Effector CD8-positive, alpha-beta T cell (primary cell): ENCODE data around the gene BMPR2.
"Not testable (repeated sequence)": the region's sequence is repeated elsewhere in the genome, so short reads cannot be mapped to it uniquely, and the experiment has no call there.

Experiments
- DNase-seq: peaks from one replicate; lab custom pipeline; 2025; lab: John Stamatoyannopoulos, UW
- total RNA-seq, 4 experiments: gene quantifications; one replicate each; lab custom pipeline; 2026; lab: John Stamatoyannopoulos, UW

BMPR2 gene
- total RNA-seq: 48.9 to 95.7 (median 72.0) reads per million in 4 experiments

DNA sequence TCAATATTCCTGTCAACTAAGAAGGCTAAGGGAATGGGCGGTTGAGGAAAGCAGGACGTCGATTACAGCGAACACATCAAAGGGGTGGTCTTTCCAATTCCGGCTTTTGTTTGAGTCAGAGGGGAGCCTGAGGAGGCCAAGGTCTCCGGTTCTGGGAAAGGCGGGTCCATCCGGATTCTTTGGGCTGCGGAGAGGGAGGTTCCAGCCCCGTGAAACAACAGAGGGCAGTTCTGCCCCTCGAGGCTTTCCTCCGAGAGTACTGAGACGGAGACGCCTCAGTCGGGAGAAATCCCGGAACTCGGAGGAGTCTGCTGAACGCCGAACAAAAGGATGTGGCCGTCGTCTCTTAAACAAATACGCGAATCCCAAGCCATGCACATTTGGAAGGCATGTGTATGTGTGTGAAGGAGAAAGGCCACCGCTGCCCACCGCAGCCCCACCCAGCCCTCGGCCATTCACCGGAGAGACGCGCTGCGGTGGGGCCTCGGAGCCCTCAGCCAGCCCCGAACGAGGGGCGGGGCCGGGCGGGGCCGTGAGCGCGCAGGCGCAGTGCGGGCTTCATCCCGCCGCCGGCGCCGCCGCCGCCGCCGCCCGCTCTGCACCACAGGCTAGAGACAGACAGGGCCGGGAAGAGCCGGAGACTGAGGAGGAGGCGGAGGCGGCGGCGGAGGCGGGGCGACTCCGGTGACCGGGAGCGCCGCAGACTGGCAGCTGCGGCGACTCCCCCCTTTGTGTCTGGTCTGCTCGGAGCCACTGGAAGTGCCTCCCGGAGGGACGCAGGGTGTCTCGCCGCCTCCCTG is at the start of gene BMPR2:
Gene BMPR2 (plus strand): TSS at position 719 of the 800 bp plus-strand sequence. CDS start 1,148 bp downstream, outside the sequence.
- peak; percentile 75 for DNase-seq

DNA sequence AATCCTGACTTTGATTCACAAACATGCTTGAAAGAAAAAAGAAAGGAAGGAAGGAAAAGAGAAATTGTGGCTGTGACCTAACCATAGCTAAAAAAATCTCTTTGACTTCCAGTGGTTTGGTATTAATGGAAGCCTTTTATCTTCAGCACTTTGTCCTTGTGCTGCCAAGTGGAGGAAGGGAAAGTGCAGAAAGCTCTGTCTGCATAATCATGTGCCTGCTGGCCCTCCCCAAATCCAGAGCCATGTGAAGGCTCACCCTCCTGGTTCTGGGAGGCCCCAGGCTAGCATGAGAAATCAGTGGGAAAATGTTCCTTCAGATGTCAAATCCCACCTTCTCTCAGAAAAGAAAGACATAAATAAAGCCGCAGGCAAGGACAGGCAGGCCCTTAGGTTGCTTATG is 48.3 kb upstream of the BMPR2 start:
- no peak for DNase-seq

DNA sequence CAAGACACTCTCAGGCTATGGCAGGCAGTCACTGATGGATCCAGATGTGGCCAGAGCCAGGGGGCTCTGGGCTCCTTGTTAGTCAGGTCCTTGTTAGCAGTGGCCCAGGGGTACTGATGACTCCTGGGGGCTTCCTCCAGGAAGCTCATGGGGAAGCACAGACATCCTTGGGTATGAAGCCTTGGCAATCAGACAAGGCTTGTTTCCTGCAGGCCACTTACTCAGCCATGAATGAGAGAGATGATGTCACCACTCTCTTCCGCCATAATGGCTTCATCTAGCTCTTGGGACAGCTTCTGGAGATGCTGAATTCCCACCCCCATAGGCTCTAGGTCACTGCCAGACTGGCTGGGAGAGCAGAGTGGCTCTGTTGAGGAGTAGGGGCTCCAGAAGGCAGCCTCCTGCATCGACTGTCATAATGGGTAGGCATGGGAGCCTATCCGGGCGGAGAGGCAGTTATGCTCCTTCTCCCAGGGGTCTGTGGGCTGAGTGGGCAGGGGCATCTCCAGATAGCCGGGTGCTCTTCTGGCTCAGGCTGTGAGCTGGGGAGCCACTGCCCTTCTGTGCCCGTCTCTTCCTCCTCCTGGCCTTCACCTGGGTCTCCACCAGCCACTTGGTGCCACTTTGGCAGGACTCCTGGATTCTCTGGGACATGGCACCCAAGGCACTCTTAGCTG is 40.2 kb upstream of the BMPR2 start:
- DNase-seq: no peak

DNA sequence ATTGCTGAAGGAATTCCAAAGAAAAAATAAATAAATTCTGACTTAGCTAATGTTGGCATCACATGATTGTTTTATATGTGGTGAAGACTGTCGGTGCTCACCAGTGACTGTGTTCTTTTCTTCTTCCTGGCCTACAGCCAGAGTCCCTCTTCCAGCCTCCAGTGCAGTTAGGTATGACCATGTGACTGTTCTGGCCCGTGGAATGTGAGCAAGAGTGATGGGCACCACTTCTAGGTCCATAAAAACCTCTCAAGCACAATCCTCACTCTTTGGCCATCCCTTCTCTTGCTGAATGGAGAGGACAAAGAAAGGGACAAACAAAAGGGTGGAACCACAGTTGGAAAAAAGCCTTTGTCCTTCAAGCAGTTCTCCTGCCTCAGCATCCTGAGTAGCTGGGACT is 39.0 kb upstream of the BMPR2 start:
- no peak for DNase-seq

DNA sequence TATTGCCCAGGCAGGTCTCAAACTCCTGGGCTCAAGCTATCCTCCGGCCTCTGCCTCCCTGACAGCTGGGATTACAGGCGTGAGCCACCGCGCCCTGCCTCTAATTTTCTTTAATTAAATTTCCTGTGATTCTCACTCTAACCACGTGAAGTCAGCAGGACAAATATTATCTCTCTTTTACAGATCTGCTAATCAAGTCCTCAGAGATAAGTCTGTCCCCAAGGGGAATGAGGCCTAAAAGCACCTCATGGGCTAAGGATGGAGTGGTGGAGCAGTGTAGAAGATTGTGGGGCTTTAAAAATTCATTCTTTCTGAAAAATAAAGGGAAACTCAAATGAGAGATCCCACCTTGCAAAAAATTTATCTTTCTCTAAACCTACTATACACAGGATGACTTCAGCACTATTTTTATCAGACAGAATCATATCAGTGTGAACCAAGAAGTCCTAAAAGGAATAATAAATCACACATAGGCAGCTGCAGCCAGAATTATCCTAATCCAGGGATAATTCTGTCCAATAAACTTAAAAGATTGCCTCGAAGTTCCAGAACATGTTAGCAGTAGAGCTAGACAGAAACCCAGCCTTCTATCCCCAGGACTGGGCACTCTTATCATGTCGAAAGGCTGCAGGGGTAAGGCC is 38.3 kb upstream of the BMPR2 start:
- no peak for DNase-seq

DNA sequence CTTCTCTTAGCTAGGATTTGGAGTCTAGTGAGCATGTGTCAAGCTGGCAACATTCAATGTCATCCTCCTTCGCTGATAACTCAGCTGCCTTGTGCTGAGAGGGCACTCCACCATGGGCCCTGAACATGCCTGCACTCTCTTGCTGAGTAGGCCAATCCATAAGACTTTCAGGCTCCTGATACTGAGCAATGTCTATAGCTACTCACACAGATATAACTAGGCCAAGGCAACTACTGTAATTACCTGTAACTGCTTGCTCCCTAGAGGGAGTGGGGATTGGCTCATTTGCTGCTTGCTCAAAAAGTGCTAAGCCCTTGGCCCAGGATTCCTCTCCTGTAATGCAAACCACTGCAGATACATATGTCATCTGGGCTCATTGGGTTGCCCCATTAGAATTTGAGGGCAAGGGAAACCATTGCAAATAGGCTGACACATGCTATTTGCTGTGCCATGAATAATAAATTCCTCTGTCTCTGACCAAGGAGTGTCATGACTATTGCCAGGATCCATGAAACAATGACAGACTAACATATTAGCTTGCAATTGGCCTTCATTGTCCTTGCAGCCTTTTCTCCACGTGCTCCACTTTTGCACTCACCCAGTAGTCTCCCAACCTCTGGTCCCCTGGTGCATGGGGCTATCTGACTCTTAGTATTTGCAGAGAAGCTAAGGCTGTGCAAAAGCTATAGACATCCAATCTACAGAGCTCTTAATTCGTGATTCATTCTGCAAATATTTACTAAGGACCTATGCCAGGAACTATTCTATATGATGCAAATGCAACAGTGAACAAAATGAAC is 36.9 kb upstream of the BMPR2 start:
- no peak for DNase-seq

DNA sequence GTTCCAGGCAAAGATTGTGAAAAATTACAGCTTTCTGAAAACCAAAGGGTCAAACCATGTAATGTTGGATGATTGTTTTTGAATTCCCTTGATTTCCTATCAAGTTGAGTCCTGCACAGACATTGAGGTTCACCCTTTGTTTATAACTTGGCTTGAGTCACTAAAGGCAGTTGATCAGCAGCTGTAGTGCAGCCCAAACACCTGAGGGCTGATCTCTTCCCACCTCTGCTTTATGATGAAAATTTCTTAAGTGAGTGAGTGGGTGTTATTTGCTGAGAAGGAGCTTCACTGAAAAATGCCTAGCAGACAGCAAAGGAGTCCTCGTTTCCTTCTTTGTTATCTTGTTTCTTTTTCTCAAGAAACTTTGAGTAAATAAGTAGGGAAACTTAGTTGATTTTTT is 31.9 kb upstream of the BMPR2 start:
- DNase-seq: no peak

DNA sequence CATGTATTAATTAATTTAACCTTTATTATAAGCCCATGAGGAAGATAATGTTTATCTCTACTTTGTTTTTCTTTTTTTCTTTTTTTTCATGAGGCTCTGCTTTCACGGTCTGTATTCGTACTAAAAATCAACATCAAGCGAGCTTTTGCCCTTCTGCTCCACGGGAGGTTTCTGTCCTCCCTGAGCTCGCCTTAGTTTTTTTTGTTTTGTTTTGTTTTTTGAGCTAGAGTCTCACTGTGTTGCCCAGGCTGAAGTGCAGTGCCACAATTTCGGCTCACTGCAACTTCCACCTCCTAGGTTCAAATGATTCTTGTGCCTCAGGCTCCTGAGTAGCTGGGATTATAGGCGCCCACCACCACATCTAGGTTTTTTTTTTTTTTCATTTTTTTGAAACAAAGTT is 29.9 kb upstream of the BMPR2 start:
- no peak for DNase-seq

DNA sequence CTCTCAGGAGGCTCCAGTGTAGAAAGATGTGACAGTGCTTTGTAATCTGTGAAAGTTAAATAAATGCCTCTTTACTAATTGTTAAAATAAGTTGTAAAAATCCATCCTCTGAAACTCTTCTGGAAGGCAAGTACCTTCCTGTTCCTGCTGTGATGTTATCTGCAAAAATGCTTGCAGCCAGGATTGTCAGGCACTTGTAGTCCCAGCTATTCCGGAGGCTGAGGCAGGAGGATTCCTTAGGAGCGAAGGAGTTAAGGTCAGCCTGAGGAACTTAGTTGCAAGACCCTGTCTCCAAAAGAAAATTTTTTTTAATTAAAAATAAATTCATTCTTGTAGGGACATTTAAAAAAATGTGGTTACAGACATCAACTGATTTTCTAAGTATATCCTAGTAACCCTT is 22.7 kb upstream of the BMPR2 start:
- DNase-seq: no peak

DNA sequence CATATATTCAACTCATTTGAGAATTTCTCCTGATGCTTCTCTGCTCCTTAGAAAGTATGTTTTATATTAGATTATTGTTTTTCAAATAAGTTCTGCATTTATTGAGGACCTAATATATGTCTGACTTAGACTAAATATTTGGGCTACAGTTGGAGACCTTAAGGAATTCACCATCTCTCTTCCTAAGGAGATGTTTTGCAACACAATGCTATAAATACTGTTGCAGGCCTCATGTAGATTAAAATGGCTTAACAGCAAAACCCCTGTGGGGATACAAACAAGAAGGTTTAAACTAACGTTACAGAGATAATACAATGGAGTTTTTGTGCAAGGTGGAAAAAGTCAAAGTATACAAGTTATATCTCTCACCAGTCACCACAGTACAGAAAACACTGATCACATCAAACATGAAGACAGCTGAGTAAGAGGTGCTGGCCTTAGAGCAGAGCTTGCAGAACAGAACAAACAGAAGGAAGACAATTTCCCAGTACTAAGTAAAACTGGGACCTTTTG is 20.1 kb upstream of the BMPR2 start:
- DNase-seq: no peak

DNA sequence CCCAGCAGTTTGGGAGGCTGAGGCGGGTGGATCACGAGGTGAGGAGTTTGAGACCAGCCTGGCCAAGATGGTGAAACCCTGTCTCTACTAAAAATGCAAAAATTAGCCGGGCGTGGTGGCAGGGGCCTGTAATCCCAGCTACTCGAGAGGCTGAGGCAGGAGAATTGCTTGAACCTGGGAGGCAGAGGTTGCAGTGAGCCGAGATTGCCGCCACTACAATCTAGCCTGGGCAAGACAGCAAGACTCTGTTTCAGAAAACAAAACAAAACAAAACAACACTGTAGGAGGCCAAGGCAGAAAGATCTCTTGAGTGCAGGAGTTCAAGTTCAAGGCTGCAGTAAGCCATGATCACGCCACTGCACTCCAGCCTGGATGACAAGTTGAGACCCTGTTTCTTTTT is 17.2 kb upstream of the BMPR2 start:
- DNase-seq: not testable (repeated sequence)

DNA sequence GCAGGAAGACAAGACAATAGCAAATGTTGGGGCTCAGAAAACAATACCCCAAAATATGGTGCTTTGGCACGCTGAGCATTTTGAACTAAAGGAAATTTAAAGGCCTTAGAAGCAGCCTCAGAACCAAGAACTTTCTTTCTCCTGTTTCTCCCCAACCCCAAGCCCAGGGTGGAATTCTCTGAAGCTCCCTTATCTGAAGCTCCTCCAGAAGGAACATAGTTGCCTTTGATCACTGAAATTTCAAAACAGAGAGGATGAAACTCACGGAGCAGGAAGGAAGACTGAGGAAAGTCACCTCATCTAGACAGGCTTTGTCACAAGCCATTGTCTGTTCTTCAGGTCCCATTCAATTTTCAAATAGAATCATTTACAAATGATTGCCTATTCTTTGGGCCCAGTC is 15.5 kb upstream of the BMPR2 start:
- DNase-seq: no peak

DNA sequence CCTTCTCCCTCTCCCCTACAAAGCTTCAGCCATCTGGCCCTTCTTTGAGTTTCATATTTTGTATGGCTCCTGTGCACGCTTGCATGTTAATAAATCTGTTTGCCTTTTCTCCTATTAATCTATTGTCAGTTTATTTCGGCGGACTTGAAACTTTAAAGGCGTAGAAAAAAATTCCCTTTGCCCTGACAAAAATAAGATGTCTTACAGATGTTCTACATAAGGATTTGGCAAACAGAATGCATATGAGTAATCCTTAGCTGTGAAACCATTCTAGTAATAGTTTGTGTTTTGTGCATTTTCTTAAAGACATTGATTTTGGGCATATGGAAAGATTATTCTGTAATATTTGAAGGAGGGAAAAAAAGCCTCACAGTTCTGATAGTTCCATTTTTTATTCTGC is 15.0 kb upstream of the BMPR2 start:
- no peak for DNase-seq

DNA sequence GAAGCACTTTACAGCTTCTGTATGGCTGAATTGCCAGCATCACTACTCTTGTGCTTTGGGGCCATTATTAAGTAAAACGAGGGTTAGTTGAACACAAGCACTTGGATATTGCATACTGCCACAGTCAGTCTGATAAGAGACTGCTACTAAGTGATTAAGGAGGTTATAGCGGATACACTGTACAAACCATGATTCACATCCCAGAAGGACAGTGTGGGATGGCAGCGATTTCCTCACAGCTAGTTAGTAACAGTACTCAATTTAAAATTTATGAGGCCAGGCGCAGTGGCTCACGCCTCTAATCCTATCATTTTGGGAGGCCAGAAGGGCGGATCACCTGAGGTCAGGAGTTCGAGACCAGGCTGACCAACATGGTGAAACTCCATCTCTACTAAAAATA is 2.6 kb upstream of the BMPR2 start:
- no peak for DNase-seq

DNA sequence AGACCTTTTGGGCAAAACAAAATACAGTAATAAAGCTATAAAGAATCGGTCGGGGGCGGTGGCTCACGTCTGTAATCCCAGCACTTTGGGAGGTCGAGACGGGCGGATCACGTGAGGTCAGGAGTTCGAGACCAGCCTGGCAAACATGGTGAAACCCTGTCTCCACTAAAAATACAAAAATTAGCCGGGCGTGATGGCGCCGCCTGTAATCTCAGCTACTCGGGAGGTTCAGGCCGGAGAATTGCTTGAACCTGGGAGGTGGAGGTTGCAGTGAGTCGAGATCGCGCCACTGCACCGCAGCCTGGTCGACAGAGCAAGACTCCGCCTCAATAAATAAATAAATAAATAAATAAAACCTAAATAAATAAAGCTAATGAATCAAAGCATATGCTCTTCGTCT is 1.7 kb upstream of the BMPR2 start:
- DNase-seq: not testable (repeated sequence)

DNA sequence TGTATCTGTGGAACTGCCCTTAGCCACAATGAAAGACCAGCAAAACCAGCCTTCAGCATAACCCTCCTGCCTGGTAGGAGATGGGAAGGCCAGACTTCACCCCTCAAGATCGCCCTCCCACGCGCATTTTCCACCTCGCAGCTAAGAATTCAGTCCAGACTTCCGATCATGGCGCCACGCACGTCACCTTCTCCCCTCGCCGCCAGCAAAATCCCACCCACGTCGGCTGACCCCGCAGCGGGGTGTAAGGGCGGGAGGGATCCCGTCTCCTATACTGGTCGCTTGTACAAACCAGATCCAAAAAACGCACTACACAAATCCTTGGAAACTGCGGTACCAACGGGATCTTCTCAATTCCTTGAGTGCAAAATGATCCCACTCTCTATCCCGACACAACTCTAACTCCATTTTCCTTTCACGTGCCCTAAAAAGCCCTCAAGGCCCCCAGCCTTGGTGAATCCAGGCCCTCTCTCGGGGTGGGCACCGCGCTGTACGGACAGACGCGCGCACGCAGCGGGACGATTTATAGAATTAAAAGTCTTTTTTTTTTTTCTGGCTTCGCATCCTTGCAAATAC is 1.0 kb upstream of the BMPR2 start:
- DNase-seq: peak; percentile 31

DNA sequence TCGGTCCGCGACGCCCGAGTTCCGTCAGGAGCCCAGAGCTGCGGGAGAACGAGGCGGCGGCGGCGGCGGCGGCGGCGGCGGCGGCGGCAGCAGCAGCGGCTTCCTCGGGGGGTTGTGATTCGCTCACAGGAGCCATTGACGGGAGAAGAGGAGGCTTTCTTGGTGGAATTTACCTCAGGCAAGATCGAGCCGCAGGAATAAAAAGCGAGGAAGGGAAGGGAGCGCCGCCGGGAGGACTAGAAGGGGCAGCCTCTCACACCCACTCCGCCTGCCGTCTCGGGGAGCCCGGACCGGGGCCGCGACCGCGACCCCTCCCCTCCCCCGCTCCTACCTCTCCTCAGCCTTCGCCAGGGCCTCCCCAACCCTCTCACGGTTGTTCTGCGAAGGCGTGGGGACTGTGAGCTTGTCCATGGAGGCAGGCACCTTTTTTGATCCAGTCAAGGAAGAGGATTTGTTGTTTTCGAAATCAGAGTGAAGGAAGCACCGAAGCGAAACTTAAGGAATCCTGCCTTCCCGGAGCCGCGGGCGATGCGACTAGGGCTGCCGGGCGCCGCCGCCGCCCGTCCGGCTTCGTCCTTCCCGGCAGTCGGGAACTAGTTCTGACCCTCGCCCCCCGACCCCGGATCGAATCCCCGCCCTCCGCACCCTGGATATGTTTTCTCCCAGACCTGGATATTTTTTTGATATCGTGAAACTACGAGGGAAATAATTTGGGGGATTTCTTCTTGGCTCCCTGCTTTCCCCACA is 506 bp downstream of the BMPR2 start:
- peak; percentile 24 for DNase-seq

DNA sequence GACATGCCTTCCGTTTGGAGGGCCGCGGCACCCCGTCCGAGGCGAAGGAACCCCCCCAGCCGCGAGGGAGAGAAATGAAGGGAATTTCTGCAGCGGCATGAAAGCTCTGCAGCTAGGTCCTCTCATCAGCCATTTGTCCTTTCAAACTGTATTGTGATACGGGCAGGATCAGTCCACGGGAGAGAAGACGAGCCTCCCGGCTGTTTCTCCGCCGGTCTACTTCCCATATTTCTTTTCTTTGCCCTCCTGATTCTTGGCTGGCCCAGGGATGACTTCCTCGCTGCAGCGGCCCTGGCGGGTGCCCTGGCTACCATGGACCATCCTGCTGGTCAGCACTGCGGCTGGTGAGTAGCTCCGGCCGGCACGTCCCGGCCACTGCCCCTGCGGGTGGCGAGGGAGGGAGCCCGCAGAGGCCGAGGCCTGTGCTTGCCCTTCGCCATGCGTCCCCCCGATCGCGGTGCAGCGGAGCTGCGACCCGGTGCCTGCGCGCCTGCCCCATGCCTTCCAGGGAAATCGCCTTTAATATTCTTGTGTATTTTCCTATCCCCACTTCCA is 1.2 kb downstream of the BMPR2 start:
- DNase-seq: no peak

DNA sequence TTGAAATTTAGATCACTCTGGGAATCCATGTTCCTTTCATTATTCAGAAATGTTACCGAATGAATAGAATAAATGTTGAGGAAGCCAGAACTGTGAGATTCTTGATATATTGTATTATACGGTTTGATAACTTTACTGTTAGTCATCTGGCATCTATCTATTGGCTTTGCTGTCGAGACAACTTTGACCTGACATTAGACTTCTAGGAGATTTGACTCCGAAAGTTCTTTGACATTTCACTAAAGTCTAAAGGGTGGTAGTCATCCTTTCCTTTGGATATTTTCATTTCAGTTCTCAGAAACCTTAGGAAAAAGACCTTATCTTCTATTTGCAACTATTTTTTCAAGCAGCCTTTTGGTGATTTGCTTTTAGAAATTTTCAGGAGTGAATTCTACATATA is 1.9 kb downstream of the BMPR2 start:
- DNase-seq: no peak

DNA sequence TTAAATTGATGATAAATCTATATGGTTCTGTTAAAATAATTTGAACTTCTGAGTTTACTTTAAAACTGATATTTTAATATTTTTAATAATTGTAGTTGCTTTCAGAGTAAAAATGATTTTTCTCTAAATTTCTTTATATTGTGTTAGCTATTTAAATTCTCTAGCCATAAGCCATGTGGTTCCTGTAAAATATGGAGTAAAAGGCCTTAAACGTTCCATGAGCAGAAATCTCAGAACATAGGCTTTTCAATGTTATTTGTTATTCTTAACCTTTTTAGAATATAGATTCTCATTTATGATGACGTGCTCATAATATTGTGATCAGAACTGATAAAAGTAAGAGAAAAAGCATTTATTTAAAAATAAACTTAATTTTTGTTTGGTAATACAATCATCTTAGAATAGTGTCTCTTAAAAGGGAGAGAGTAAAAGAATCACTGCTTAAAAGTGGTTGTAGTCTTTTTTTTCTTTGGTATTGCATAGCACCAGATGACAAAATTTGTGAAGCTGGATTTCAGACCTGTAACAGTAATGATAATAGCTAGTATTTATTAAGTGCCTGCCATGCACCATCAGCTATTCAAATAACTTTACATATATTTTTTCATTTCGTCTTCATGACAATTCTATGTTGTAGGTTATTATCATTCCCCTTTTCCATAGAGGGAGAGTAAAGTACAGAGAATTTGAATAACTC is 2.7 kb downstream of the BMPR2 start:
- no peak for DNase-seq
